Gastroesophageal sphincter (tissue), 4 donors: ENCODE measurements around the gene FSTL5. TPM values are rescaled to one million over a fixed set of nuclear protein-coding genes. Genes with fewer than 3 reads are reported as not detected.

Source experiments
- ATAC-seq: fragments of 150-250 bp; one replicate; pipeline ENCODE4 v1.9.1; 2016; ENCODE audit warnings: mild to moderate bottlenecking, moderate library complexity
- H3K27ac ChIP-seq, 4 donors: fragments of 200-600 bp; sonication (generic) in 3 of 4; 1 replicate in 3 of 4; 2 replicates in 1 of 4; pipeline ENCODE4 v1.5.1; 2016 to 2019
- H3K27me3 ChIP-seq: fragments of 200-600 bp; sonication (generic); one replicate; pipeline ENCODE4 v1.5.1; 2019
- H3K36me3 ChIP-seq, 2 donors: fragments of 200-600 bp; sonication (generic); one replicate each; pipeline ENCODE4 v1.5.1; 2019; ENCODE audit warnings: control low read depth in 1 of 2
- H3K4me1 ChIP-seq, 3 donors: fragments of 200-600 bp; sonication (generic); 1 replicate in 2 of 3; 2 replicates in 1 of 3; pipeline ENCODE4 v1.5.1; 2016 to 2019; ENCODE audit warnings: control low read depth in 2 of 3
- H3K4me3 ChIP-seq, 2 donors: fragments of 200-600 bp; sonication (generic); one replicate each; pipeline ENCODE4 v1.5.1; 2019; ENCODE audit warnings: mild to moderate bottlenecking in 1 of 2, moderate library complexity in 1 of 2
- H3K9me3 ChIP-seq, 3 donors: fragments of 200-600 bp; sonication (generic); one replicate each; pipeline ENCODE4 v1.5.1; 2017 to 2019; ENCODE audit warnings: control low read depth in 2 of 3
- EP300 ChIP-seq: sonication (generic); formaldehyde crosslinking; IDR thresholded peaks from one replicate; pipeline ENCODE4 v1.6.1; 2017; ENCODE audit warnings: antibody characterized with exemption, mild to moderate bottlenecking
- POLR2A ChIP-seq, 2 donors: fragments of 450-650 bp; IDR thresholded peaks; one replicate each; pipeline ENCODE4 v1.6.1; 2017; ENCODE audit warnings: antibody characterized with exemption in 2 of 2, mild to moderate bottlenecking in 2 of 2, moderate library complexity in 1 of 2
- POLR2AphosphoS5 ChIP-seq: sonication (generic); formaldehyde crosslinking; IDR thresholded peaks from one replicate; pipeline ENCODE4 v1.6.1; 2017; ENCODE audit warnings: antibody characterized with exemption
- WGBS, 2 donors: methylation state at CpG; one replicate each; pipeline ENCODE4 v1.1.5; 2018; ENCODE audit warnings: low coverage in 1 of 2; 5-methylcytosine and 5-hydroxymethylcytosine counted together
- total RNA-seq, 4 donors: library from RNA; depleted of rRNA; stranded (reverse); fragments of >200 nt; gene quantifications; one replicate each; pipeline ENCODE4 v1.1.0, GENCODE V29; 2016
- TF ChIP-seq, protein P1 (sequence below), 4 experiments: fragments of 200-600 bp in 2 of 4; fragments of 450-650 bp in 2 of 4; sonication (generic) in 1 of 4; IDR thresholded peaks; one replicate each; pipeline ENCODE4 v1.5.1; 2017 to 2019; ENCODE audit warnings: antibody characterized with exemption in 4 of 4, mild to moderate bottlenecking in 2 of 4, moderate library complexity in 2 of 4

The FSTL5 gene
- total RNA-seq, 4 donors from 2014 or later, result 0.27 to 0.57 TPM; not detected in 2

DNA sequence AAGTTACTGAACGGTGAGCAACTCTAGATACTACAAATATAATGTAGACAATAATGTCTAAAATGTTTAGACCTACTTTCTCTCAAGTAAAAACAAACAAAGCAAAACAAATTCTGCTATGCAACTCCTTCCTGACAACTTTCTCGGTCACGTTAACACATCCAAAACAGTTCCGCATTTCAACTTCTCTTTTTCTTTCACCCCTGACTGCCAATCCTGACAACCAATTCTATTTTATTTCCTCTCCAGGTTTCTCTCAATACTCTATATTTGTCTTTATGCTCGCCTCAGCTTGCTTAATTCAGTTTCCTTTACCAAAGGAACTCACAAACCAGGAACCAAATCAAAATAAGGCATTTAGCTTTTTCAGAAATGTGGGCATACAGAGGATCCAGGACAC lies 513.0 kb downstream of the FSTL5 start:
- Histone ChIP-seq H3K4me3 (no peak overlapping the region), H3K9me3 (peaks cover 0 to 13% (median 0%) of the 10 kb centered on the region in 3 donors), H3K36me3 (no peaks in the 10 kb centered on the region), H3K4me1 (no peaks in the 10 kb centered on the region), H3K27me3 (peaks cover 3% of the 10 kb centered on the region), H3K27ac (no peak overlapping the region)
- ATAC-seq, result no peak
- 75 to 83% methylated on average over 5 of the region's 5 CpGs for WGBS, 2 donors
- TF ChIP-seq POLR2A (IDR thresholded peaks at IDR 0.05), result no peak
- TF ChIP-seq, protein P1, sequence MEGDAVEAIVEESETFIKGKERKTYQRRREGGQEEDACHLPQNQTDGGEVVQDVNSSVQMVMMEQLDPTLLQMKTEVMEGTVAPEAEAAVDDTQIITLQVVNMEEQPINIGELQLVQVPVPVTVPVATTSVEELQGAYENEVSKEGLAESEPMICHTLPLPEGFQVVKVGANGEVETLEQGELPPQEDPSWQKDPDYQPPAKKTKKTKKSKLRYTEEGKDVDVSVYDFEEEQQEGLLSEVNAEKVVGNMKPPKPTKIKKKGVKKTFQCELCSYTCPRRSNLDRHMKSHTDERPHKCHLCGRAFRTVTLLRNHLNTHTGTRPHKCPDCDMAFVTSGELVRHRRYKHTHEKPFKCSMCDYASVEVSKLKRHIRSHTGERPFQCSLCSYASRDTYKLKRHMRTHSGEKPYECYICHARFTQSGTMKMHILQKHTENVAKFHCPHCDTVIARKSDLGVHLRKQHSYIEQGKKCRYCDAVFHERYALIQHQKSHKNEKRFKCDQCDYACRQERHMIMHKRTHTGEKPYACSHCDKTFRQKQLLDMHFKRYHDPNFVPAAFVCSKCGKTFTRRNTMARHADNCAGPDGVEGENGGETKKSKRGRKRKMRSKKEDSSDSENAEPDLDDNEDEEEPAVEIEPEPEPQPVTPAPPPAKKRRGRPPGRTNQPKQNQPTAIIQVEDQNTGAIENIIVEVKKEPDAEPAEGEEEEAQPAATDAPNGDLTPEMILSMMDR (IDR thresholded peaks at IDR 0.05), result no peak
- TF ChIP-seq POLR2AphosphoS5, result no peak
- TF ChIP-seq EP300, result no peak

DNA sequence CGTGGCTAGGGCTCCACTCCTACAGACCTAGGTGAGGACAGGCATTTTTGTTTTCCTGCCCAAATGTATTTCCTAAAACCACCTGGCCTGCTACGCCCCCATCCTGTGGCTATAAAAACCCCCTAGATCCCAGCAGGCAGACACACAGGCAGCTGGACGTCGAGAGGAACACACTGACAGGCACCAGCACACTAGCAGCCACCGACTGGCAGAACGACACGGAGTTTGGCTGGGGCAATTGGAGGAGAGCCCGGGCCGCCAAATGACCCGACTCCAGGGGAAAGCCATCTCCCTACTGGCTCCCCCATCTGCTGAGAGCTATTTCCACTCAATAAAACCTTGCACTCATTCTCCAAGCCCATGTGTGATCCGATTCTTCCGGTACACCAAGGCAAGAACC lies 516.0 kb downstream of the FSTL5 start:
- Histone ChIP-seq H3K27ac (no peak overlapping the region), H3K4me1 (no peaks in the 10 kb centered on the region), H3K9me3 (peaks cover 0 to 13% (median 0%) of the 10 kb centered on the region in 3 donors), H3K4me3 (no peak overlapping the region), H3K27me3 (peaks cover 3% of the 10 kb centered on the region), H3K36me3 (no peaks in the 10 kb centered on the region)
- 83 to 85% methylated on average over 1 to 10 of the region's 12 CpGs for WGBS, 2 donors
- no peak for TF ChIP-seq POLR2A (IDR thresholded peaks at IDR 0.05)
- TF ChIP-seq, protein P1 (IDR thresholded peaks at IDR 0.05), result no peak
- TF ChIP-seq EP300, result no peak
- no peak for TF ChIP-seq POLR2AphosphoS5
- ATAC-seq, result no peak

DNA sequence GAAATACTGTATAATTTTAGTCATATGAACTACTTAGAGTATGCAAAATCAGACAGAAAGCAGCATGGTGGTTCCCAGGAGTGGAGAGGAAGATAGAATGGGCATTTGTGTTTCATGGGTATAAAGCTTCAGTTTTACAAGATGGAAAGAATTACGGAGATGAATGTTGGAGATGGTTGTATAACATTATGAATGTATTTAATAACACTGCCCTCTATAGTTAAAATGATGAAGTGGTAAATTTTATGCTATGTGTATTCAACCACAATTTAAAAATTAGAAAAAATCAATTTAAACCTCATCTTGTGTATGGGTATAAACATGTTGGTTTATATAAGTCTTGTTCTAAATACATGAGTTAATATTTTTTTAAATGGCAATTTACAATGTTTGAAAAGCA lies 521.1 kb downstream of the FSTL5 start:
- no peak overlapping the region for H3K4me3 ChIP-seq
- whole genome bisulfite sequencing, 2 donors, result 26 to 57% methylated on average over 1 of the region's 1 CpG
- peaks cover 0 to 12% (median 0%) of the 10 kb centered on the region in 3 donors for H3K9me3 ChIP-seq
- peaks cover 1% of the 10 kb centered on the region for H3K27me3 ChIP-seq
- no peaks in the 10 kb centered on the region for H3K36me3 ChIP-seq
- H3K27ac ChIP-seq, result no peak overlapping the region
- TF ChIP-seq, protein P1 (IDR thresholded peaks at IDR 0.05), result no peak
- TF ChIP-seq POLR2A (IDR thresholded peaks at IDR 0.05) (no peak), POLR2AphosphoS5 (no peak), EP300 (no peak)
- H3K4me1 ChIP-seq, result no peaks in the 10 kb centered on the region
- no peak for ATAC-seq

DNA sequence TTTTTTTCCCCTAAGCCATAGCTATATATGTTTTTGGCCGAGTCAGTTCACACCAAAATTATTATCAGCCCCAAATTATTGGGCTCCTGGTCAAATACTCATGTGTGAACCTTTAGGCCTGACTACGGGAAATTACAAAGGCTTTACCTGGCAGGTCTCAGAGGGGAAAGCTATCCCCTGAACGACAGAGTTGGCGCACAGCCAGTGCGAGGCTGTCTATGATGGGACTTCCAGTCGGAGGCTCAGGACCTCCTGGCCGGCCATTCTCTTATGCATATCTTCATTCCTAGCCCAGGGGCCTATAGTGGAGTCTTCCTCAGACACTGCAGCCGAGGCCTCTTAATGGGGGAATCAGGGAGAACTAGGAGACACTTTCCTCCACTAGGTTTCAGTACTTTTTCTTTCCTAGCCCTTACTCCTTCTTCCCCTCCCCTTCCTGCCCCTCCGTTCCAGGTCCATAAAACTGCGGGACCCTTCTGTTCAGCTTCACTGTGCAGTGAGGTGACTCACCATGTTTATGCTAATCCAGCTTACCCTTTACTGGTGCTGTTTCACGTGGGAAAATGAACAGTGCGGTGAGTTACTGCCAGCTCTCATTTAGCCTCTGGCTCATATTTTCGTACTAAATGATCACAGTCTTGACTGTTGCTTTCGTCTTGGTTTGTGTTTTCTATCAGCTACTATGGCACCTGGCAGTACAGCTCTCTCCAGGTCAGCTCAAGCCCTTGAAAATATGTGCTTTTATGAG lies 533.9 kb downstream of the FSTL5 start:
- Histone ChIP-seq H3K27ac (no peak overlapping the region), H3K4me1 (no peaks in the 10 kb centered on the region), H3K36me3 (no peaks in the 10 kb centered on the region), H3K9me3 (no peaks in the 10 kb centered on the region), H3K27me3 (no peaks in the 10 kb centered on the region), H3K4me3 (no peak overlapping the region)
- ATAC-seq, result no peak
- TF ChIP-seq, protein P1 (IDR thresholded peaks at IDR 0.05), result no peak
- 59 to 68% methylated on average over 7 to 10 of the region's 14 CpGs for WGBS, 2 donors
